ENCODE data around the gene RBM23.
A peak's percentile ranks its signal among the peaks of the same experiment; 100 is the strongest.
"Not testable (repeated sequence)": the region's sequence is repeated elsewhere in the genome, so short reads cannot be mapped to it uniquely, and the experiment has no call there.

The RBM23 gene

DNA sequence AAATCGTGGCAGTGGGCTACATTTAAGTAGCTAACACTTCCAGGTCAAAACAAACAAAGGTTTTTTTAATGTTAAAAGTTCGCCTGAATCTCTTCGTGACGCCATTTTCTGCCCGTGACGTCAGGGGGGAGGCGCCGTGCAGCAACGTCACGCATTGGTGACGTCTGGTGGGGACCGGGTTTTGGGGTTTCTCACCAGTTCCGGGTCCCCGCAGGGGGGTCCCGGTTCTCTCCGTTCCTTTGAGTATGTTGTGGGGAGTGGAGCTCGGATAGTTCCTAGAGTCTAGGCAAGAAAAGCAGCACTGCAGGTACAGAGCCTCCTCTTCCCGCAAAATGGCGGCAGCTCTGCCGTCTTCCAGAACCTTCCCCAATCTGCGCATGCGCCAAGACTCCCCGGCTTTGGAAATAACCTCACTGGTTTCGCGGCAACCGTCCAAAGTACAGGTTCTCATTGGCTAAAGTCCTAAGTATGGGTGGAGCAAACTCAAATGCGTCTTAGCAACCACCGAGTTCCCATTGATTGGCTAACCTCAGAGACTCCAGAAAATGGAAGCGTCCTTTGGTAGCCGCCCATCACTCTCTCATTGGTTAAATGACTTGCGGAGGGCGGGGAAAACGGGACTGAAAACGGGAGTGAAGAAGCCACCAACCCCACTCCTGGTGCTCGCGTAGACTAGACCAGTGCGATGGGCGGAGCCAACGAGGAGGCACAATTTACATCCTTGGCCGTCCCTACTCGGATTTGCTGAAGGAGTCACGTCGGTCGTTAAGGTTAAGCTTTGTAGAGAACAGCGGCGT is at the start of gene RBM23:
Gene RBM23 (minus strand): TSS at position 346 of the 797 bp plus-strand sequence.
- DNase-seq = peak; percentile 100

DNA sequence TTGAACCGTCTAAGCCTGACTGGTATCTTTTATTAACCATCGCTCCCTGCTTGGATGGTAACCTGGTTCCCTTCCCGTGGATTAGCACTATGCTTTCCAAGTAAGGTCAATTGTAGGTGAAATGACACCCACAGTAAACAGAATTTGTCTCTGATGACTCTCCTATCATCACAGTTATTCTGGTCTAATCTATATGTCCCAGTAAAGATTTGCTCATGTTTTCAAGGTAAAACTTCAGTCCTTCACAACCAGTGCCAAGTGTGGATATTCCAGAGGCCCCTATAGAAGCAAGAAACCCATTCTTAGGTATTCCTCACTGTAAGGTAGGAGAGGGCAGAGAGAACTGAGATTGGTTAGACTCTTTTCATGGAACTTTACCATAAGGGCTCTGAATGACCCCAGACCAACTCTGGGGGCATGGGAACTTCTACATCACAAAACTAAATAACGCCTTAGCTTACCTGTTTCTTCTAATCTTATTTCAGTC is 47.9 kb upstream of the RBM23 start:
- no peak for DNase-seq

- not testable (repeated sequence) for DNase-seq
Measured at GRCh38 chr14:22965916-22966782, 47.2 kb upstream of the RBM23 start.

DNA sequence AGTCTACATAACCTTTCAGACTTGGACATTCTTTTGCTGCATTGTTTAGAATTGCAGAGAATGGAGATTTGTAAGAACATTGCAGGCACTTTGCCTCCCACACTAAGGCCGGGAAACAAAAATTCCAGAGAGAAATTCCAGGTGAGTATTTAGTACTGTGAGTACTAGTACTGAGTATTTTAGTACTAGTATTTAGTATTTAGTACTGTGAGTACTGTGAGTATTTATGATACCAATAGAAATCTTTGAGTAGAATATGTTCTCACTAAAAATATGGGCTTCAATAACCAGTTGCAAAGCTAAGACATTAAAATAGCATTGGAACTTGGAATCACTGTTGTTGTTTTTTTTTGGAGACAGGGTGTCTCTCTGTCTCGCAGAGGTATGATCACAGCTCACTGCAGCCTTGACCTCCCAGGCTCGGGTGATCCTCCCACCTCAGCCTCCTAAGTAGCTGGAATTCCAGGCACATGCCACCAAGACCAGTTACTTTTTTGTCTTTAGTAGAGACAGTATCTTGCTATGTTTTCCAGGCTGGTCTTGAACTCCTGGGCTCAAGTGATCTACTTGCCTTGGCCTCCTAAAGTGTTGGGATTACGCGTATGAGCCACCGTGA is 43.2 kb upstream of the RBM23 start:
- DNase-seq = no peak

- peak; percentile 82 for DNase-seq
Measured at GRCh38 chr14:22955702-22956569, 37.0 kb upstream of the RBM23 start.

GRCh38 chr14:22952418-22952817 is 33.5 kb upstream of the RBM23 start:
- DNase-seq = no peak

DNA sequence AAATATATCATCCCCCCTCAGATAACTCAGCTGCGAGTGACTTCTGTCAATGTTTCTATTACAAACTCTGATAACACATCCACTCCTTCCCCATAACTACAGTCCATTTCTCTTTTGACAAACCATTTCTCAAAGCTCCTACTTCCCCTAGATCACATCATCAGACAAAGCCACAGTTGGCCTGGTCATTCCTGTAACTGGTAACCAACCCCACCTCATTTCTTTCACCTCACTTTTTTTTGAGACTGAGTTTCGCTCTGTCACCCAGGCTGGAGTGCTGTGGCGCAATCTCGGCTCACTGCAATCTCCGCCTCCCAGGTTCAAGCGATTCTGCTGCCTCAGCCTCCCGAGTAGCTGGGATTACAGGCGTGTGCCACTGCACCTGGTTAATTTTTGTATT is 32.8 kb upstream of the RBM23 start:
- not testable (repeated sequence) for DNase-seq

- DNase-seq = no peak
Measured at GRCh38 chr14:22945642-22946041, 26.7 kb upstream of the RBM23 start.

DNA sequence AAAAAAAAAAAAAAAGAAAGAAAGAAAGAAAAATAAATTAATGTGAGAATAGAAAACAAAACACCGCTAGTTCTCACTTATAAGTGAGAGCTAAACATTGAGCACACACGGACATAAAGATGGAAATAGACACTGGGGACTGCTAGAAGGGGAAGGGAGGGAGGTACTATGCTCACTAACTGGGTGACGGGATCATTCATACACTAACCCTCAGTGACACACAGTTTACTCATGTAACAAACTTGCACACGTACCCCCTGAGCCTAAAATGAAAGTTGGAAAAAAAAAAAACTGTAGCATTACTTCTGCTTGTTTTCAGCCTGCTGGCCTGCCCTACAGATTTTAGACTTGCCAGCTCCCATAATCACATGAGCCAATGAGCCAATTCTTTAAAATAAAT is 20.7 kb upstream of the RBM23 start:
- no peak for DNase-seq

- DNase-seq = no peak
Measured at GRCh38 chr14:22935156-22935555, 16.2 kb upstream of the RBM23 start.

GRCh38 chr14:22932146-22932545 is 13.2 kb upstream of the RBM23 start:
- DNase-seq = no peak

GRCh38 chr14:22929961-22930364 is 11.0 kb upstream of the RBM23 start:
- no peak for DNase-seq

DNA sequence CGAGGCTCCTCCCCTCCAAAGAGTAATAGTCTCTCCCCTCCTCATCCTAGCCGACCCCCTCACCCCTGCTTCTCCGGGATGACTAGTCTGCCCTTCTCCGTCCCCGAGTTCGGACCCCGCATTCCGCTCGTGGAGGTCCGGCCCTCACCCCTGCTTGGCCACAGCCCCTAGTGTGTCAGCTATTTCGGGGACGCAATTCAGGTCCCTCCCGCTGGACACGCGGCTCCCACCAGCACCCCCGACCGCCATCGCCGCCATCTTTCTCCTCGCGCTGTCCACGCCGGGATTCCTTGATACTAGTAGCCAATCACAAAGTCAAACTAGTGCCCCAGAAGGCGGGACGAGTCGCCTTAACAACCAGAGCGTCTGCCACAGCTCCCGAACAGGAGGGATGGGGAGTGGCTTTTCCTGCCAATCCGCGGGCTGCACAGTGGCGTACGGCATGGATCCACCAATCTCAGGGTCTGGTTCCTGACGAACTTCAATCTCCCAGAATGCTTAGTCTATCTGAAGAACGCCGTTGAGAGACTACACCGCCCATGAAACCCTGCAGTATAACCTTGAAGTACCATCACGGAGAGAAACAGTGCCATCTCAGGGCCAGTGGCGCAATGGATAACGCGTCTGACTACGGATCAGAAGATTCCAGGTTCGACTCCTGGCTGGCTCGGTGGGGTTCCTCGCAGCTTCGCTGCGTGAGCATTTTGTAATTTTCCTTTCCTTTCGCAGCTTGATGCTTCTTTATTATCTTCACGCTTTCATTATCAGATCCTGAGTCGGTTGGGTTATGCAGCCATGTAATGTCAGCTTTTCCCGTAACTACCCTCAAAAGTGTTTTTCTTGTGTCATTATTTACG is 10.4 kb upstream of the RBM23 start, which contains the start of gene PRMT5:
Gene PRMT5 (minus strand): TSS at position 273 of the 857 bp plus-strand sequence. CDS start 15 bp downstream, at position 258.
- peak; percentile 100 for DNase-seq

DNA sequence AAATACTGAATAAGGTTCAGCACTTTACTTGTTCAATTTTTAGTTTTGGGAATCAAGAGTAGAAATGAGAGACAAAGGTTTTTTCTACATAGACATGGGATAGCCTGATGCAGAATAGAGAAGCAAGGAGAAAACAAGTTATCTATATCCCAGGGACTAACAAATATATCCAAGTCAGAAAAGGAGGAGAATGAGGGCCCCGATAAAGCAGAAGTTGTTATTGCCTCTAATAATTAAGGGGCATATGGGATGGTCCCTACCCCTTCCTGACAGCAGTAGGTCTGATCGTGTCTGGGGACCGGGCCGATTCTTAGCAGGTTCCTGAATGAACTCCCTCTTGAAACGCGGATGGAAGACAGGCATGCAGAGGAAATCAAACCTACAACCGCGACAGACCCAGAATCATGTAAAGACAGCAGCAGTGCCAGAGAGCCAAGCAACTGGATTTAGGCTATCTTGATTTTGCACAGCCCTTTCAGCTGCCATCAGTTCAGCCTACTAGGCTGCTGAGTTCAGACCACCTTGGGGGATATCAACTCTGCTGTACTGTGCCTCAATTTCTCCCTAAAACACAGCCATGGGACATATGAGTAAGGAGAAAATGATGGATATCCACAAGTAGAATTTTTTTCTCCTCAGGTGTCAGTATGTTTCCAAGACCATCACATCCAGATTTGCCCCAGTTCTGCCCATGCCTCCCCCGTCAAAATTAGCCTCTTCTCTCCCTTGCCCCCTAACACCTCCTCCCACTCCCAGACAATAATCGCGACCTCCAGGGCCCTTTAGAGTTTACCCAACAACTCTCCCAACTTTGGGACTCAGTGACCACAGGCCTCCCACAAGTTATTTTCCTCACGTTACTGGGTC is 9.5 kb upstream of the RBM23 start:
- DNase-seq = peak; percentile 40

- no peak for DNase-seq
Measured at GRCh38 chr14:22926316-22926715, 7.4 kb upstream of the RBM23 start.

DNA sequence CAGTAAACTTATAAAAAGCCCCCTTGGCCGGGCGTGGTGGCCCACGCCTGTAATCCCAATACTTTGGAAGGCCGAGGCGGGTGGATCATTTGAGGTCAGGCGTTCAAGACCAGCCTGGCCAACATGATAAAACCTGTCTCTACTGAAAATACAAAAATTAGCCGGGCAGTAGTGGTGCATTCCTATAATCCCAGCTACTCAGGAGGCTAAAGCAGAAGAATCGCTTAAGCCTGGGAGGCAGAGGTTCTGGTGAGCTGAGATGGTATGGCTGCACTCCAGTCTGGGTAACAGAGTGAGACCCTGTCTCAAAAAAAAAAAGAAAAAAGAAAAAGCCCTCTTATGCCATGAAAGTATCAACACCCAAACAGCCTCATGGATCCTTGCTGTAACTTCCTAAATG is 6.6 kb upstream of the RBM23 start:
- no peak for DNase-seq

DNA sequence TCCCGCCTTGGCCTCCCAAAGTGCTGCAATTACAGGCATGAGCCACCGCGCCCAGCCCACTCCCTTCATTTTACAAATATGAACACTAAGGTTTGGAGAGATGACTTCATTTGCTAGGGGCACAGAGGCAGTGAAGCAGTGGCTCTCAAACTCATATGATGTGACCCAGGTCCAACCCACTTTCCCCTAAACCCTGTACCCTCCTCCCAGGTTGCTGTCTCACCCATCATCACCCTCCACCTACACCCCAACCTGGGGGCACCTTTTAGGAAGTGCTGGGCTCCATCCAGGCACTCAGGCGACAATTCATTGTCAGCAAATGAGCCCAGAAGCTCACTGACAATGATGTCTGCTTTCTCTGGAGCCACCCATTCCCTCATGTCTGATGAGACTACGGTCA is 4.8 kb upstream of the RBM23 start:
- no peak for DNase-seq

GRCh38 chr14:22922294-22922693 is 3.3 kb upstream of the RBM23 start:
- DNase-seq = no peak

DNA sequence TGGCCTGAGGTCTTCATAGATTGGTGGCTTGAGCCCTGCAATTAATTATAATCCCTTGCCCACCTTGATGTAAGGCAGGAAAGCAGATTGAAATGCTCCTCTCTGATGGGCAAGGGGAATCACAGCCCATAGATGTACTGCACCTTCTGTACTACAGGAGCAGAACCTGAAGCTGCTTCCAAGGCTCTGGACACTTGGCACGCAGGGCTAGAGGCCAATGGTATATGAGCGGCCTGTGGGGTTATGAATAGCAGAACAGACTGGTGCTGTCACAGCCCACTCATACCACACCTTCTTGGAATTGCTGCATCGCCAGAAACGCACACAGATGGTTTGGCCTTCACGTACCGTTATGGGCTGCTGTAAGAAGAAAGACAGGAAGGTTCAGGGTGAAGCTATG is 1.7 kb upstream of the RBM23 start:
- DNase-seq = no peak

DNA sequence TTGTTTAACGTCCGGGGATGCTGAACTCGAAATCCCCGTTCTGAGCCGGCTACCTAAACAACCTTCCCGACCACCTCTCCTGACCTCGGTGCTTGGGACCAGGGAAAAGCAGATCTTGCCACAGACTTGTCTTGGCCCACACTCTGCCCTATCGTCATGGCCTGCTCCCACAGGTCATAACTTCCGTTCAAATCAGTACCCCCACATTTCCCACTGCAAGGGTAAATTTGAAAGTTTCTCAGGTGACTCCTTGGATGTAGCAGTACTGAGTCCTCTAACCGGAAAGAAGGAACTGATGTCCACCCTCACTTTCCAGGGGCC is 612 bp upstream of the RBM23 start:
- no peak for DNase-seq

Data from hematopoietic multipotent progenitor cell treated with erythropoietin and hydrocortisone succinate and interleukin-3 and kit ligand, for 8 days (in vitro differentiated cells).